Breast epithelium (tissue), 4 donors: ENCODE measurements around the gene COG1. TPM values are rescaled to one million over a fixed set of nuclear protein-coding genes. Genes with fewer than 3 reads are reported as not detected.
A peak's percentile ranks its signal among the peaks of the same experiment; 100 is the strongest.

Source experiments
- DNase-seq, 2 donors: peaks; one replicate each; pipeline ENCODE4 v3.0.0-alpha.2; 2019; ENCODE audit warnings: low spot score in 2 of 2
- H3K27ac ChIP-seq, 2 donors: fragments of 200-600 bp; sonication (generic) in 1 of 2; one replicate each; pipeline ENCODE4 v1.5.1; 2016 to 2019; ENCODE audit warnings: mild to moderate bottlenecking in 1 of 2
- H3K27me3 ChIP-seq, 2 donors: fragments of 200-600 bp; sonication (generic) in 1 of 2; one replicate each; pipeline versions ENCODE4 v1.5.1 to v1.6.0; 2017 to 2019; ENCODE audit warnings: control low read depth in 1 of 2, mild to moderate bottlenecking in 1 of 2
- H3K36me3 ChIP-seq: fragments of 200-600 bp; one replicate; pipeline ENCODE4 v1.5.1; 2019
- H3K4me1 ChIP-seq, 2 donors: fragments of 200-600 bp; sonication (generic); one replicate each; pipeline ENCODE4 v1.5.1; 2016 to 2019; ENCODE audit warnings: control low read depth in 1 of 2
- H3K4me3 ChIP-seq, 3 donors: fragments of 200-600 bp; sonication (generic); 1 replicate in 2 of 3; 2 replicates in 1 of 3; pipeline ENCODE4 v1.5.1; 2016 to 2019; ENCODE audit warnings: mild to moderate bottlenecking in 3 of 3, moderate library complexity in 2 of 3
- H3K9me3 ChIP-seq, 2 donors: fragments of 200-600 bp; sonication (generic) in 1 of 2; one replicate each; pipeline ENCODE4 v1.5.1; 2016 to 2019; ENCODE audit warnings: control low read depth in 1 of 2
- CTCF ChIP-seq, 3 donors: fragments of 450-650 bp; IDR thresholded peaks; one replicate each; pipeline ENCODE4 v1.5.1; 2016 to 2017; ENCODE audit warnings: antibody characterized with exemption in 3 of 3, mild to moderate bottlenecking in 3 of 3, moderate library complexity in 3 of 3
- POLR2A ChIP-seq: fragments of 450-650 bp; IDR thresholded peaks from one replicate; pipeline ENCODE4 v1.6.1; 2016; ENCODE audit warnings: antibody characterized with exemption, mild to moderate bottlenecking, moderate library complexity
- POLR2AphosphoS5 ChIP-seq, 3 donors: sonication (generic); formaldehyde crosslinking; IDR thresholded peaks; one replicate each; pipeline ENCODE4 v1.6.1; 2017; ENCODE audit warnings: antibody characterized with exemption in 3 of 3
- intact Hi-C: fragments of 100-400 bp; cut with DNase I; formaldehyde crosslinking; loops from one replicate; pipeline ENCODE4 v1.15.1; 2023; ENCODE audit warnings: low total_unique reads
- total RNA-seq, 3 donors: library from RNA; depleted of rRNA; stranded (reverse); fragments of >200 nt; gene quantifications; one replicate each; pipeline ENCODE4 v1.1.0, GENCODE V29; 2016

Gene COG1
- total RNA-seq, 3 donors from 2014 or later: 22.9 to 40.3 (median 36.1) TPM

- peak in 1 of 2 donors; percentile 14 for DNase-seq
- no peak for TF ChIP-seq POLR2AphosphoS5 (IDR thresholded peaks at IDR 0.05)
- TF ChIP-seq POLR2A: no peak
- TF ChIP-seq CTCF (IDR thresholded peaks at IDR 0.05): no peak
- H3K4me1 ChIP-seq: no peaks in the 10 kb centered on the region
- H3K36me3 ChIP-seq: peaks cover 1% of the 10 kb centered on the region
- no peak overlapping the region for H3K4me3 ChIP-seq
- H3K9me3 ChIP-seq: no peaks in the 10 kb centered on the region
- no peaks in the 10 kb centered on the region for H3K27me3 ChIP-seq
- intact Hi-C loops: no loop called here
- H3K27ac ChIP-seq: no peak overlapping the region
Measured at GRCh38 chr17:73205459-73205961, 12.7 kb downstream of the COG1 start.

DNA sequence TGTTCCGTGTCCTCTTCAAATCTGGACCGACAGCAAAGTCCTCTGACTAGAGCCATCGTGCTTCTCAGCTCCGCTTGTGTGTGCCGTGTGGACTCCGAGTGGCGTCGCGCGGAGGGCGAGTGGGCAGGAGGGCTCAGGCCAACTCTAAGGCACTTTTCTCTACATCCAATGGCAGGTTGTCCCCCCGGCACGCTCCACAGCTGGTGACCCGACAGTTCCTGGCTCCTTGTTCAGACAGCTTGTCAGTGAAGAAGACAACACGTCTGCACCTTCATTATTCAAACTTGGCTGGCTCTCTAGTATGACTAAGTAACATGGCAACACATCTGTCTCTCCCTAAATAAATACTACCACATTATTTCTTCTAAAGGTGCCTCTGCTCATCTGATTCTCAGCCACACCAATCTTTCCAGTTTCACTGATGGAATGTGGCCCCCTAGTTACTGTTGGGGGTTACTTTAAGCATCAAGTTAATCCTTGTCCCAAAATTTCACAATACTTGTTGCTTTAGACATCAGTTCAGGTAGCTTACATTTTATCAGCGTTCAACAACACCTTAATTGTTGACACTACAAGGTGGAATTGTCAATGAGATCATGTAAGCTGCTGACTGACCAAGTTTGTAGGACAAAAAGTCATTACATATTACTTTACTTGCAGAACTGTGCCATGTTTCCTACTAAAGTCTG, 15.4 kb downstream of the COG1 start:
- TF ChIP-seq CTCF (IDR thresholded peaks at IDR 0.05) (no peak), POLR2AphosphoS5 (IDR thresholded peaks at IDR 0.05) (no peak), POLR2A (no peak)
- no peaks in the 10 kb centered on the region for H3K36me3 ChIP-seq
- no peak for DNase-seq

DNA sequence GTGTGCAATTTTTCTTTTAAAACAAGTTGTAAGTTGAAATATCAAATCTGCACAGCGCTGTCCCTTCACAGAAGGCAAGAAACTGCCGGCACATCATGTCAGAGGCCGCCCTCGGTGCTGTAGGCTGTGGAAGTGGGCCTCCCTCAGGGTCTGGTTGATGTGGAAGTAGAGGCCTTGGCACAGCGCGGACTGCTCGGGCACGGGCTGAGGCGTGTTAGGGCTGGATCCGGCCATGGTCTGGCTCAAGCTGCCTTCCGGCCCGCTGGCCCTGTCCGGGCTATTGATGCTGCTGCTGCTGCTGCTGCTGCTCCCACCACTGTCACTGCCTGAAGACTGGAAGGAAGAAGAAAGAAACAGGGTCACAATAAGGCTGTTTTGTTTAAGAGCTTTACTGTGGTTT, 16.6 kb downstream of the COG1 start:
- no peaks in the 10 kb centered on the region for H3K36me3 ChIP-seq
- H3K27me3 ChIP-seq: no peaks in the 10 kb centered on the region
- no peak overlapping the region for H3K27ac ChIP-seq
- intact Hi-C loops: no loop called here
- H3K4me3 ChIP-seq: no peak overlapping the region
- TF ChIP-seq CTCF (IDR thresholded peaks at IDR 0.05): no peak
- TF ChIP-seq POLR2A: no peak
- TF ChIP-seq POLR2AphosphoS5 (IDR thresholded peaks at IDR 0.05): no peak
- H3K9me3 ChIP-seq: no peaks in the 10 kb centered on the region
- no peaks in the 10 kb centered on the region for H3K4me1 ChIP-seq
- DNase-seq: no peak

More for the DNA sequence above, 15.4 kb downstream of the COG1 start:
- Histone ChIP-seq H3K9me3 (no peaks in the 10 kb centered on the region), H3K4me3 (no peak overlapping the region), H3K27me3 (no peaks in the 10 kb centered on the region), H3K4me1 (no peaks in the 10 kb centered on the region), H3K27ac (no peak overlapping the region)
- intact Hi-C loops: no loop called here

DNA sequence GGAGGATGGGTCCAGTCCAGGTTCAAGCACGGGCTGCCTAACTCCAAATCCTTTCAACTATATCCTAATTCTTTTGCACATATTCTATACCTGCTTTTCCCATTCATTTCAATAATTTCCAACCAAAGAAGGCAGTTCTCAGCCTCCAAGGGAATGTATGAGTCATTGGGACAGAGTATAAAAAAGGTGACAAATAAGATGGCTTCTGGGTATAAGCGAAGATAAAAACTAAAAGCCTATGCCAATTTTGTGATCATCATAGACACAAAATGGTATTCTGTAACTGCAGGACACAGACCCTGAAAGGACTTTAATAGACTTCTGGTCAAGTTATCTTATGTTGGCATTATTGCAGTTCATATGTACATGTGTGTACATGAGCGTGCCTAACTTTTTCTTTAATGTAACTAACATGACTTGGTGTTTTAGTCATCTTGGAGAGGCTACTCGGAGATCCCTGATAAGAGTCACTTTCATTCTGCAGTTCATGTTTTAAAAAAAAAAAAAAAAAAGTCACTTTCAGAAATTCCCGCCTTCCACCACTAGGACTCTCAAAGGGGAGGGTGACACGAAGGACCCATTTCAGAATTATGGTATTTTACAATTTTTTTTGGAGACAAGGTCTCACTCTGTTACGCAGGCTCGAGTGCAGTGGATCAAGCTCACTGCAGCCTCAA, 17.3 kb downstream of the COG1 start:
- no peaks in the 10 kb centered on the region for H3K9me3 ChIP-seq
- intact Hi-C loops: no loop called here
- no peak overlapping the region for H3K4me3 ChIP-seq
- no peaks in the 10 kb centered on the region for H3K27me3 ChIP-seq
- no peaks in the 10 kb centered on the region for H3K4me1 ChIP-seq
- H3K36me3 ChIP-seq: no peaks in the 10 kb centered on the region
- DNase-seq: no peak
- TF ChIP-seq POLR2A (no peak), CTCF (IDR thresholded peaks at IDR 0.05) (no peak), POLR2AphosphoS5 (IDR thresholded peaks at IDR 0.05) (no peak)
- H3K27ac ChIP-seq: no peak overlapping the region

- Histone ChIP-seq H3K27me3 (no peaks in the 10 kb centered on the region), H3K9me3 (no peaks in the 10 kb centered on the region), H3K4me3 (no peak overlapping the region), H3K27ac (no peak overlapping the region), H3K36me3 (no peaks in the 10 kb centered on the region), H3K4me1 (no peaks in the 10 kb centered on the region)
- TF ChIP-seq POLR2AphosphoS5 (IDR thresholded peaks at IDR 0.05): no peak
- no peak for TF ChIP-seq POLR2A
- no peak for TF ChIP-seq CTCF (IDR thresholded peaks at IDR 0.05)
- peak in 1 of 2 donors; percentile 16 for DNase-seq
- intact Hi-C loops: no loop called here
Measured at GRCh38 chr17:73211745-73212144, 18.9 kb downstream of the COG1 start.
